HepG2 (cell line): ENCODE results near the gene ARPP19. TPM values are rescaled to one million over a fixed set of nuclear protein-coding genes. Genes with fewer than 3 reads are reported as not detected.

Experiments used
- BHLHE40 ChIP-seq: IDR thresholded peaks from 2 replicates; pipeline ENCODE4 v1.6.1; 2011; ENCODE audit warnings: low read length, improper control_type of control experiment
- DMAP1 ChIP-seq: IDR thresholded peaks from 2 replicates; pipeline ENCODE4 v1.6.1; 2016
- FOSL2 ChIP-seq: sonication (generic); formaldehyde crosslinking; IDR thresholded peaks from 2 replicates; pipeline ENCODE4 v1.4.0; 2020; ENCODE audit warnings: missing genetic modification reagents
- ISL2 ChIP-seq: sonication (generic); formaldehyde crosslinking; IDR thresholded peaks from 2 replicates; pipeline ENCODE4 v1.5.0; 2020; ENCODE audit warnings: missing genetic modification reagents
- ISX ChIP-seq: sonication (generic); formaldehyde crosslinking; conservative IDR thresholded peaks from 2 replicates; pipeline ENCODE4 v1.5.0; 2020; ENCODE audit warnings: missing genetic modification reagents
- MATR3 ChIP-seq: sonication (generic); formaldehyde crosslinking; IDR thresholded peaks from 2 replicates; pipeline ENCODE4 v1.4.0; 2020; ENCODE audit warnings: missing genetic modification reagents
- NR2F6 ChIP-seq, 2 experiments: IDR thresholded peaks; 2 replicates each; pipeline ENCODE4 v1.6.1; 2016; ENCODE audit warnings: antibody characterized with exemption in 1 of 2, mild to moderate bottlenecking in 1 of 2
- PRMT3 ChIP-seq: sonication (generic); formaldehyde crosslinking; IDR thresholded peaks from 2 replicates; pipeline ENCODE4 v1.8.1; 2022; ENCODE audit warnings: low read depth, mild to moderate bottlenecking, moderate library complexity, missing genetic modification reagents, borderline replicate concordance
- SIX4 ChIP-seq: sonication (generic); formaldehyde crosslinking; IDR thresholded peaks from 2 replicates; pipeline ENCODE4 v1.4.0; 2020; ENCODE audit warnings: missing genetic modification reagents
- SRF ChIP-seq: IDR thresholded peaks from 2 replicates; pipeline ENCODE4 v1.6.1; 2011; ENCODE audit warnings: mild to moderate bottlenecking, low read depth, low read length, moderate library complexity
- TFDP1 ChIP-seq: IDR thresholded peaks from 2 replicates; pipeline ENCODE4 v1.6.1; 2016; ENCODE audit warnings: missing compliant biosample characterization, missing genetic modification reagents, borderline replicate concordance
- TMF1 ChIP-seq: sonication (generic); formaldehyde crosslinking; IDR thresholded peaks from 2 replicates; pipeline ENCODE4 v1.8.1; 2022; ENCODE audit warnings: low read depth, missing genetic modification reagents
- ZFYVE20 ChIP-seq: sonication (generic); formaldehyde crosslinking; IDR thresholded peaks from 2 replicates; pipeline ENCODE4 v1.8.0; 2023; ENCODE audit warnings: low read depth, mild to moderate bottlenecking, moderate library complexity, missing genetic modification reagents, borderline replicate concordance
- ZNF142 ChIP-seq: sonication (generic); formaldehyde crosslinking; IDR thresholded peaks from 2 replicates; pipeline ENCODE4 v1.4.0; 2020; ENCODE audit warnings: missing genetic modification reagents
- ZNF143 ChIP-seq: sonication (generic); formaldehyde crosslinking; IDR thresholded peaks from 2 replicates; pipeline ENCODE4 v1.4.0; 2020; ENCODE audit warnings: missing genetic modification reagents
- ZNF414 ChIP-seq: sonication (generic); formaldehyde crosslinking; IDR thresholded peaks from 2 replicates; pipeline ENCODE4 v1.5.0; 2020; ENCODE audit warnings: missing genetic modification reagents
- ZNF549 ChIP-seq: sonication (generic); formaldehyde crosslinking; IDR thresholded peaks from 2 replicates; pipeline ENCODE4 v1.5.0; 2020; ENCODE audit warnings: missing genetic modification reagents
- ZNF552 ChIP-seq: sonication (generic); formaldehyde crosslinking; IDR thresholded peaks from 2 replicates; pipeline ENCODE4 v1.9.0; 2022; ENCODE audit warnings: missing genetic modification reagents, mild to moderate bottlenecking, borderline replicate concordance
- ZNF768 ChIP-seq: sonication (generic); formaldehyde crosslinking; IDR thresholded peaks from 2 replicates; pipeline ENCODE4 v1.4.0; 2020; ENCODE audit warnings: missing genetic modification reagents
- ZNF784 ChIP-seq: sonication (generic); formaldehyde crosslinking; IDR thresholded peaks from 2 replicates; pipeline ENCODE4 v1.5.1; 2020; ENCODE audit warnings: missing genetic modification reagents, mild to moderate bottlenecking, borderline replicate concordance
- ZNF891 ChIP-seq: sonication (generic); formaldehyde crosslinking; IDR thresholded peaks from 2 replicates; pipeline ENCODE4 v1.5.0; 2020; ENCODE audit warnings: mild to moderate bottlenecking, missing genetic modification reagents
- polyA plus RNA-seq, 8 experiments: library from polyadenylated mRNA; depleted of rRNA in 3 of 8; stranded (reverse) in 7 of 8; unstranded in 1 of 8; fragments of >200 nt; fragmentation: Illumina TruSeq in 4 of 8; extraction: Trizol in 4 of 8; gene quantifications; 2 replicates each; pipeline versions ENCODE4 v1.2.1 to v1.2.3, GENCODE V29; 2011 to 2016; ENCODE audit warnings: low read depth in 4 of 8, missing spikeins in 1 of 8, mixed read lengths in 1 of 8; ENCODE audit not compliant: insufficient read depth in 1 of 8
- total RNA-seq, 5 experiments: library from RNA; depleted of rRNA; stranded (reverse); fragments of >200 nt; fragmentation: Illumina TruSeq; extraction: Trizol; gene quantifications; 2 replicates each; pipeline ENCODE4 v1.2.3, GENCODE V29; 2016; ENCODE audit warnings: low read depth in 1 of 5

Gene ARPP19
- total and polyA plus RNA-seq, 2 of the 13 experiments (the other 11 are each of a cell fraction or from before 2014, with no cell fraction given), result 70.8 to 123 TPM

- TF ChIP-seq ISX (0 out of 2 replicates have a peak, but pooled peaks have one; percentile 75), TMF1 (CRISPR knock-in tag) (peak; percentile 91), FOSL2 (CRISPR knock-in tag) (peak; percentile 46), BHLHE40 (peak; percentile 39; the same call in 1 of the 2 replicates), ZNF143 (peak; percentile 98), SIX4 (CRISPR knock-in tag) (peak; percentile 55; the same call in 1 of the 2 replicates), PRMT3 (no peak), MATR3 (CRISPR knock-in tag) (no peak), SRF (peak; percentile 70), DMAP1 (peak; percentile 78; the same call in 1 of the 2 replicates), ZNF414 (CRISPR knock-in tag) (peak; percentile 86; the same call in 1 of the 2 replicates), NR2F6 (IDR thresholded peaks at IDR 0.05) (peak; percentile 42; the same call in 1 of the 2 replicates), NR2F6 (CRISPR knock-in tag; IDR thresholded peaks at IDR 0.05) (peak; percentile 84; the same call in 1 of the 2 replicates), ZFYVE20 (peak; percentile 69; the same call in 1 of the 2 replicates), TFDP1 (CRISPR knock-in tag) (peak; percentile 98), ZNF552 (peak; percentile 82), ZNF549 (CRISPR knock-in tag) (0 out of 2 replicates have a peak, but pooled peaks have one; percentile 10), ZNF784 (CRISPR knock-in tag) (0 out of 2 replicates have a peak, but pooled peaks have one; percentile 23), ZNF768 (CRISPR knock-in tag) (peak; percentile 72), ZNF891 (CRISPR knock-in tag) (peak; percentile 25; the same call in 1 of the 2 replicates), ZNF142 (CRISPR knock-in tag) (peak; percentile 92), ISL2 (peak; percentile 80)
Observed at GRCh38 chr15:52568601-52569585, at the start of gene ARPP19 (continued).
